ENCODE results near the gene MDK.

- TF ChIP-seq POLR2AphosphoS5 (IDR thresholded peaks at IDR 0.05; ENCODE audit: low read depth, low read length) = no peak
- TF ChIP-seq TAF1 (IDR thresholded peaks at IDR 0.05; ENCODE audit: borderline replicate concordance, insufficient read depth, low read length) = no peak
- TF ChIP-seq REST (IDR thresholded peaks at IDR 0.05; ENCODE audit: insufficient read depth in 1 of 2, low read depth in 2 of 2, low read length in 2 of 2) = no peak
- TF ChIP-seq SIN3A (IDR thresholded peaks at IDR 0.05; ENCODE audit: borderline replicate concordance, insufficient read depth, low read length) = no peak
These were observed 18.4 kb upstream of the MDK start for GRCh38 chr11:46363031-46363407.

Measured in PFSK-1 (cell line).